WTC11 (cell line): Measurements from ENCODE around the gene FCSK. TPM values are rescaled to one million over a fixed set of nuclear protein-coding genes. Genes with fewer than 3 reads are reported as not detected.
A peak's percentile ranks its signal among the peaks of the same experiment; 100 is the strongest.

Experiments
- ATAC-seq: fragments of 200-7000 bp; cut with Tn5 transposase; 2 replicates; pipeline ENCODE4 v1.10.0; 2021; ENCODE audit warnings: mild to moderate bottlenecking, moderate library complexity
- CTCF ChIA-PET: fragments of 300-600 bp; sonication (Branson Sonifier 250); formaldehyde crosslinking; loops from one replicate; lab custom pipeline; 2021; ENCODE audit warnings: antibody characterized with exemption; lab: Charles Lee
- POLR2A ChIA-PET: fragments of 350-600 bp; sonication (Branson Sonifier 250); formaldehyde crosslinking; loops from one replicate; lab custom pipeline; 2021; ENCODE audit warnings: antibody characterized with exemption; lab: Charles Lee
- DNase-seq: peaks from one replicate; pipeline ENCODE4 v3.0.0; 2021; ENCODE audit warnings: low spot score
- H3K27ac Mint-ChIP-seq: 2 replicates; pipeline ENCODE4 v1.8.0; 2021; ENCODE audit warnings: mixed read lengths
- H3K27me3 Mint-ChIP-seq: 2 replicates; pipeline ENCODE4 v1.8.0; 2021; ENCODE audit warnings: low read depth, mild to moderate bottlenecking, moderate library complexity, mixed read lengths
- H3K36me3 Mint-ChIP-seq: 2 replicates; pipeline ENCODE4 v1.8.0; 2021; ENCODE audit warnings: mixed read lengths
- H3K4me1 Mint-ChIP-seq: 2 replicates; pipeline ENCODE4 v1.8.0; 2022; ENCODE audit warnings: mixed read lengths
- H3K4me3 Mint-ChIP-seq: 2 replicates; pipeline ENCODE4 v1.8.0; 2021; ENCODE audit warnings: mild to moderate bottlenecking, moderate library complexity, mixed read lengths
- H3K9me3 Mint-ChIP-seq: 2 replicates; pipeline ENCODE4 v1.8.0; 2021; ENCODE audit warnings: mixed read lengths
- ARID4B ChIP-seq: sonication (generic); formaldehyde crosslinking; IDR thresholded peaks from 2 replicates; pipeline ENCODE4 v1.8.0; 2023; ENCODE audit warnings: missing genetic modification reagents, mild to moderate bottlenecking, borderline replicate concordance
- ATF3 ChIP-seq: sonication (generic); formaldehyde crosslinking; conservative IDR thresholded peaks from 2 replicates; pipeline ENCODE4 v1.8.1; 2022; ENCODE audit warnings: mild to moderate bottlenecking, missing genetic modification reagents
- E2F1 ChIP-seq: sonication (generic); formaldehyde crosslinking; IDR thresholded peaks from 2 replicates; pipeline ENCODE4 v1.8.0; 2022; ENCODE audit warnings: mild to moderate bottlenecking, missing genetic modification reagents
- ELF4 ChIP-seq: sonication (generic); formaldehyde crosslinking; IDR thresholded peaks from 2 replicates; pipeline ENCODE4 v1.8.1; 2022; ENCODE audit warnings: low read depth, mild to moderate bottlenecking, moderate library complexity, missing genetic modification reagents
- FOXK1 ChIP-seq: sonication (generic); formaldehyde crosslinking; IDR thresholded peaks from 2 replicates; pipeline ENCODE4 v1.8.0; 2022; ENCODE audit warnings: mild to moderate bottlenecking, moderate library complexity, missing genetic modification reagents
- GABPB1 ChIP-seq: sonication (generic); formaldehyde crosslinking; IDR thresholded peaks from 2 replicates; pipeline ENCODE4 v1.8.1; 2023; ENCODE audit warnings: mild to moderate bottlenecking, missing genetic modification reagents
- HMGA2 ChIP-seq: fragments of 250-450 bp; sonication (Bioruptor Pico); IDR thresholded peaks from 2 replicates; pipeline ENCODE4 v1.4.0; 2021; ENCODE audit warnings: mild to moderate bottlenecking, moderate library complexity
- HMGXB4 ChIP-seq: sonication (generic); formaldehyde crosslinking; IDR thresholded peaks from 2 replicates; pipeline ENCODE4 v1.8.1; 2023; ENCODE audit warnings: mild to moderate bottlenecking, moderate library complexity, missing genetic modification reagents
- IRF2 ChIP-seq: sonication (generic); formaldehyde crosslinking; IDR thresholded peaks from 2 replicates; pipeline ENCODE4 v1.8.0; 2022; ENCODE audit warnings: low read depth, missing genetic modification reagents, borderline replicate concordance
- NFE2L1 ChIP-seq: sonication (generic); formaldehyde crosslinking; IDR thresholded peaks from 2 replicates; pipeline ENCODE4 v1.8.1; 2023; ENCODE audit warnings: missing genetic modification reagents
- NR1H2 ChIP-seq: sonication (generic); formaldehyde crosslinking; IDR thresholded peaks from 2 replicates; pipeline ENCODE4 v1.9.0; 2021; ENCODE audit warnings: mild to moderate bottlenecking, moderate library complexity, missing genetic modification reagents
- PREB ChIP-seq: sonication (generic); formaldehyde crosslinking; IDR thresholded peaks from 2 replicates; pipeline ENCODE4 v1.8.1; 2022; ENCODE audit warnings: mild to moderate bottlenecking, missing genetic modification reagents, moderate library complexity, borderline replicate concordance
- SMAD4 ChIP-seq: sonication (generic); formaldehyde crosslinking; IDR thresholded peaks from 2 replicates; pipeline ENCODE4 v1.8.0; 2022; ENCODE audit warnings: mild to moderate bottlenecking, missing genetic modification reagents
- TEAD1 ChIP-seq: sonication (generic); formaldehyde crosslinking; IDR thresholded peaks from 2 replicates; pipeline ENCODE4 v1.8.0; 2022; ENCODE audit warnings: mild to moderate bottlenecking, missing genetic modification reagents
- ZBTB43 ChIP-seq: sonication (generic); formaldehyde crosslinking; IDR thresholded peaks from 2 replicates; pipeline ENCODE4 v1.8.1; 2023; ENCODE audit warnings: mild to moderate bottlenecking, missing genetic modification reagents
- total RNA-seq: library from RNA; stranded (reverse); gene quantifications from 3 replicates; pipeline ENCODE4 v1.2.3, GENCODE V29; 2021

Gene FCSK
- total RNA-seq, 1 experiment from 2014 or later = 10.6 TPM

GRCh38 chr16:70522216-70523075, 68.1 kb downstream of the FCSK start (continued):
- TF ChIP-seq HMGXB4 (CRISPR knock-in tag) (no peak), ZBTB43 (CRISPR knock-in tag) (no peak), HMGA2 (no peak), IRF2 (no peak), GABPB1 (CRISPR knock-in tag) (no peak), ARID4B (CRISPR knock-in tag) (no peak), NFE2L1 (CRISPR knock-in tag) (no peak)
- TF ChIP-seq, all 79 proteins: peak for 0

- H3K4me1 Mint-ChIP-seq = peaks cover 29% of the 10 kb centered on the region
- peak within 1 kb of the TSS; percentile 95 for H3K27ac Mint-ChIP-seq
- CTCF ChIA-PET = interaction anchor here (0.8 to 1.2 kb wide), 5 partner anchors 28 to 143 kb away, joined by 3 read pairs; no protein-coding TSS in a partner anchor
- TF ChIP-seq TEAD1 (CRISPR knock-in tag) (peak; percentile 71; the same call in 1 of the 2 replicates), GABPB1 (CRISPR knock-in tag) (peak; percentile 78), NR1H2 (no peak)
- H3K36me3 Mint-ChIP-seq = peaks cover 34% of the 10 kb centered on the region
- ATAC-seq = peak; percentile 84
- POLR2A ChIA-PET = interaction anchor here (0.6 to 1.1 kb wide), 4 partner anchors 40 to 264 kb away, joined by 3 to 6 read pairs (median 4); no protein-coding TSS in a partner anchor
- no peaks in the 10 kb centered on the region for H3K9me3 Mint-ChIP-seq
- H3K27me3 Mint-ChIP-seq = no peaks in the 10 kb centered on the region
- peak within 1 kb of the TSS; percentile 95 for H3K4me3 Mint-ChIP-seq
- DNase-seq = peak; percentile 85
Measured at GRCh38 chr16:70523076-70523742, 68.8 kb downstream of the FCSK start, which contains the start of gene COG4. Gene COG4, minus strand, starts transcription at chr16:70523554. Its CDS starts 11 bp downstream, at chr16:70523543.

GRCh38 chr16:70523743-70524398, 69.5 kb downstream of the FCSK start, which contains the start of gene SF3B3:
Gene SF3B3, plus strand, starts transcription at chr16:70523816. Its CDS starts 2,841 bp downstream, at chr16:70526657.
- DNase-seq = peak; percentile 42
- H3K4me3 Mint-ChIP-seq = peak within 1 kb of the TSS; percentile 95
- ATAC-seq = peak; percentile 69
- ChIA-PET POLR2A (interaction anchor here (0.8 to 1.9 kb wide), 5 partner anchors 41 to 265 kb away, joined by 3 to 6 read pairs (median 4); partner anchors contain the start of gene AARS1), CTCF (interaction anchor here (0.9 to 2.0 kb wide), 6 partner anchors 28 to 143 kb away, joined by 3 to 8 read pairs (median 3); no protein-coding TSS in a partner anchor)
- peaks cover 34% of the 10 kb centered on the region for H3K4me1 Mint-ChIP-seq
- no peaks in the 10 kb centered on the region for H3K9me3 Mint-ChIP-seq
- peaks cover 40% of the 10 kb centered on the region for H3K36me3 Mint-ChIP-seq
- peak within 1 kb of the TSS; percentile 95 for H3K27ac Mint-ChIP-seq
- no peaks in the 10 kb centered on the region for H3K27me3 Mint-ChIP-seq
- TF ChIP-seq SMAD4 (CRISPR knock-in tag) = no peak
- no peak for TF ChIP-seq ELF4 (CRISPR knock-in tag)
- TF ChIP-seq IRF2 = no peak
- TF ChIP-seq PREB (CRISPR knock-in tag) = 0 out of 2 replicates have a peak, but pooled peaks have one; percentile 62
- no peak for TF ChIP-seq E2F1 (CRISPR knock-in tag)
- TF ChIP-seq HMGXB4 (CRISPR knock-in tag) = no peak; the same call in 1 of the 2 replicates
- TF ChIP-seq ATF3 (CRISPR knock-in tag) = no peak
- no peak for TF ChIP-seq FOXK1
